Thoracic aorta (tissue), 2 donors: ENCODE measurements around the gene NOL4L. TPM values are rescaled to one million over a fixed set of nuclear protein-coding genes. Genes with fewer than 3 reads are reported as not detected.

Source experiments
- ATAC-seq: fragments of 150-250 bp; one replicate; pipeline ENCODE4 v1.8.0; 2017; ENCODE audit warnings: low read depth; ENCODE audit not compliant: insufficient number of reproducible peaks, low FRiP score
- DNase-seq: peaks from one replicate; pipeline ENCODE4 v3.0.0-alpha.2; 2020; ENCODE audit warnings: low spot score
- H3K27ac ChIP-seq, 2 donors: fragments of 200-600 bp; sonication (generic); 1 replicate in 1 of 2; 2 replicates in 1 of 2; pipeline ENCODE4 v1.5.1; 2016; ENCODE audit warnings: mild to moderate bottlenecking in 2 of 2, moderate library complexity in 2 of 2
- H3K27me3 ChIP-seq: fragments of 200-600 bp; sonication (generic); replicated peaks from 2 replicates; pipeline ENCODE4 v1.6.0; 2016; ENCODE audit warnings: mild to moderate bottlenecking; ENCODE audit not compliant: insufficient read depth
- H3K36me3 ChIP-seq: fragments of 200-600 bp; sonication (generic); one replicate; pipeline ENCODE4 v1.5.1; 2016
- H3K4me1 ChIP-seq, 2 donors: fragments of 200-600 bp; sonication (generic); 1 replicate in 1 of 2; 2 replicates in 1 of 2; pipeline versions ENCODE4 v1.5.1 to v1.6.0; 2016; ENCODE audit warnings: low read depth in 2 of 2, mild to moderate bottlenecking in 1 of 2; ENCODE audit not compliant: control insufficient read depth in 1 of 2
- H3K4me3 ChIP-seq: fragments of 200-600 bp; sonication (generic); 2 replicates; pipeline ENCODE4 v1.5.1; 2016; ENCODE audit warnings: mild to moderate bottlenecking
- H3K9me3 ChIP-seq: fragments of 200-600 bp; sonication (generic); 2 replicates; pipeline ENCODE4 v1.5.1; 2016
- total RNA-seq, 2 donors: library from RNA; depleted of rRNA; stranded (reverse); fragments of >200 nt; gene quantifications; one replicate each; pipeline versions ENCODE4 v1.1.0 to v1.2.3, GENCODE V29; 2016
- TF ChIP-seq, protein P1 (sequence below): fragments of 200-600 bp; sonication (generic); IDR thresholded peaks from one replicate; pipeline ENCODE4 v1.5.1; 2019; ENCODE audit warnings: antibody characterized with exemption

The NOL4L gene
- total RNA-seq, 2 donors from 2014 or later: 17.5 to 23.7 TPM

DNA sequence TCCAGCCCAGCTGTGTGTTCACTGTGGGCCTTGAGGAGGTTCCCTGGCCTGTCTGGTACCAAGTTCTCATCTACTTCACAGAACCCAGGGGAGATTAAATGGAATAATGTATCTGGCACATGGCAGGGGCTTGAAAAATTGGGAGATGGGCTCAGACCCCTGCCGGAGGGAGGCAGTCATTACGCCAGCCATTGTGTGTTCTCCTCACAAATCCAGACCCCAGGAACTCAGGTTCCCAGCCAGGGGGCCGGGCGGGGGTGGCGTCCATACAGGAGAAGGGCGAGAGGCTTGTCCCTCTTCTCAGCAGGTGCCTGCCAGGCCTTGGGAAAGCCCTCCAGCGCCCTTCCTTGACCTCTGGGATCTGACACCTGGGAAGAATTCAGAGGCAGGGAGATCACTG lies 8.1 kb downstream of the NOL4L start:
- ATAC-seq (no peak), DNase-seq (no peak)
- TF ChIP-seq, protein P1, sequence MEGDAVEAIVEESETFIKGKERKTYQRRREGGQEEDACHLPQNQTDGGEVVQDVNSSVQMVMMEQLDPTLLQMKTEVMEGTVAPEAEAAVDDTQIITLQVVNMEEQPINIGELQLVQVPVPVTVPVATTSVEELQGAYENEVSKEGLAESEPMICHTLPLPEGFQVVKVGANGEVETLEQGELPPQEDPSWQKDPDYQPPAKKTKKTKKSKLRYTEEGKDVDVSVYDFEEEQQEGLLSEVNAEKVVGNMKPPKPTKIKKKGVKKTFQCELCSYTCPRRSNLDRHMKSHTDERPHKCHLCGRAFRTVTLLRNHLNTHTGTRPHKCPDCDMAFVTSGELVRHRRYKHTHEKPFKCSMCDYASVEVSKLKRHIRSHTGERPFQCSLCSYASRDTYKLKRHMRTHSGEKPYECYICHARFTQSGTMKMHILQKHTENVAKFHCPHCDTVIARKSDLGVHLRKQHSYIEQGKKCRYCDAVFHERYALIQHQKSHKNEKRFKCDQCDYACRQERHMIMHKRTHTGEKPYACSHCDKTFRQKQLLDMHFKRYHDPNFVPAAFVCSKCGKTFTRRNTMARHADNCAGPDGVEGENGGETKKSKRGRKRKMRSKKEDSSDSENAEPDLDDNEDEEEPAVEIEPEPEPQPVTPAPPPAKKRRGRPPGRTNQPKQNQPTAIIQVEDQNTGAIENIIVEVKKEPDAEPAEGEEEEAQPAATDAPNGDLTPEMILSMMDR: no peak
- H3K27ac ChIP-seq: no peak overlapping the region
- no peaks in the 10 kb centered on the region for H3K36me3 ChIP-seq
- no peaks in the 10 kb centered on the region for H3K27me3 ChIP-seq
- H3K9me3 ChIP-seq: no peaks in the 10 kb centered on the region
- H3K4me3 ChIP-seq: no peak overlapping the region
- H3K4me1 ChIP-seq: no peaks in the 10 kb centered on the region

DNA sequence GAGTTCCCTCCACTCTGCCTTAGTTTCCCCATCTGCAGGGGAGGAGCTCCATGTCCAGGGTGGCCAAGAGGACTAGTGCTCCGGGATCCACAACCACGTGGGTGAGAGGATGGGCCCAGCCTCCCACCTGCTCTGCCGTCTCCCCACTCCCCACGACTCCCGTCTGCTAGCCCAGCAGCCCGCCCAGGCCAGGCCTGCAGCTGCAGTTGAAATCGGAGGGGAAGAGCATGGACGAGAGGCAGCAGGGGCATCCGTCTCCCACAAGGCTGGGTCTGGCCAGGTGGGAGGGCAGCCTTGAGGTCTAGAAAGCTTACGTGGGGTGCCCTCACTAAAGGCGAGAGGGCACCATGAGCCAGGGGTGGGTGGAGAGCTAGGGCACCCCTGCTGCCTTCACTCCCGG lies 8.6 kb downstream of the NOL4L start:
- Histone ChIP-seq H3K9me3 (no peaks in the 10 kb centered on the region), H3K4me1 (no peaks in the 10 kb centered on the region), H3K27me3 (no peaks in the 10 kb centered on the region), H3K36me3 (no peaks in the 10 kb centered on the region), H3K4me3 (no peak overlapping the region), H3K27ac (no peak overlapping the region)
- ATAC-seq (no peak), DNase-seq (no peak)
- TF ChIP-seq, protein P1: no peak

DNA sequence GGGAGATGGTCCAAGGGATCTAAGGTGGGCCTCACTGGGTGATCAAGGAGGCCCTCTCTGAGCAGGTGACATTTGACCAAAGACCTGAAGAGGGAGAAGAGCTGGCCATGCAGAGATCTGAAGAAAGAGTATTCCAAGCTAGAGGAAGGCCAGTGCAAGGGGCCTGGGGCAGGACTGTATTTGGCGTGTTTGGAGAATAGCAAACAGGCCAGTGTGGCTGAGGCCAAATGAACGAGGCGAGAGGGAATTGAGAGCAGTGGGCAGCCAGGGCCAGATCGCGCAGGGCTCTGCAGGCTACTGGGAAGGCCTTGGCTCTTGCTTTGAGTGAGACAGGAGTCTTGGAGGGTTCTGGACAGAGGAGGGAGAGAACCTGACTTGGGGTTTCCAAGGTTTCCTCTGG lies 9.3 kb downstream of the NOL4L start:
- H3K27ac ChIP-seq: no peak overlapping the region
- H3K4me1 ChIP-seq: no peaks in the 10 kb centered on the region
- TF ChIP-seq, protein P1: no peak
- no peaks in the 10 kb centered on the region for H3K27me3 ChIP-seq
- ATAC-seq (no peak), DNase-seq (no peak)
- no peak overlapping the region for H3K4me3 ChIP-seq
- H3K36me3 ChIP-seq: no peaks in the 10 kb centered on the region
- H3K9me3 ChIP-seq: no peaks in the 10 kb centered on the region

DNA sequence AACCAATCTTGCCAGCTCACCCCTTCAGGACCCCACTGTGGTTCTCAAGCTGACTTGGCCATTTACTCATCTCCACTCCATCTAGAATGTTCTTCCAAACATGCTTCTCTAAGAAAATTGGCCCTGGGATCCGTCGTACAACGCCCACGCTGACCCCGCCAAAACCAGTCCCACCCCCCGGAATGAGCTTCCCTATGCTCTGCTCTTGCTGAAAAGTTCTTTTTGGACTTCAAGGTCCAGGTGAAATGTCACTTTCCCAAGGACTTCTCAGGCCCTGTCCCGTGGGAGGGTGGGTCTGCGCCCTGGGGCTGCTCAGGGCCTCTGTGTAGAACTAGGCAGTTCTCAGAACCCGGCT lies 9.9 kb downstream of the NOL4L start:
- Histone ChIP-seq H3K9me3 (no peaks in the 10 kb centered on the region), H3K4me1 (no peaks in the 10 kb centered on the region), H3K4me3 (no peak overlapping the region), H3K27ac (no peak overlapping the region), H3K36me3 (no peaks in the 10 kb centered on the region), H3K27me3 (no peaks in the 10 kb centered on the region)
- ATAC-seq (no peak), DNase-seq (no peak)
- TF ChIP-seq, protein P1: no peak

DNA sequence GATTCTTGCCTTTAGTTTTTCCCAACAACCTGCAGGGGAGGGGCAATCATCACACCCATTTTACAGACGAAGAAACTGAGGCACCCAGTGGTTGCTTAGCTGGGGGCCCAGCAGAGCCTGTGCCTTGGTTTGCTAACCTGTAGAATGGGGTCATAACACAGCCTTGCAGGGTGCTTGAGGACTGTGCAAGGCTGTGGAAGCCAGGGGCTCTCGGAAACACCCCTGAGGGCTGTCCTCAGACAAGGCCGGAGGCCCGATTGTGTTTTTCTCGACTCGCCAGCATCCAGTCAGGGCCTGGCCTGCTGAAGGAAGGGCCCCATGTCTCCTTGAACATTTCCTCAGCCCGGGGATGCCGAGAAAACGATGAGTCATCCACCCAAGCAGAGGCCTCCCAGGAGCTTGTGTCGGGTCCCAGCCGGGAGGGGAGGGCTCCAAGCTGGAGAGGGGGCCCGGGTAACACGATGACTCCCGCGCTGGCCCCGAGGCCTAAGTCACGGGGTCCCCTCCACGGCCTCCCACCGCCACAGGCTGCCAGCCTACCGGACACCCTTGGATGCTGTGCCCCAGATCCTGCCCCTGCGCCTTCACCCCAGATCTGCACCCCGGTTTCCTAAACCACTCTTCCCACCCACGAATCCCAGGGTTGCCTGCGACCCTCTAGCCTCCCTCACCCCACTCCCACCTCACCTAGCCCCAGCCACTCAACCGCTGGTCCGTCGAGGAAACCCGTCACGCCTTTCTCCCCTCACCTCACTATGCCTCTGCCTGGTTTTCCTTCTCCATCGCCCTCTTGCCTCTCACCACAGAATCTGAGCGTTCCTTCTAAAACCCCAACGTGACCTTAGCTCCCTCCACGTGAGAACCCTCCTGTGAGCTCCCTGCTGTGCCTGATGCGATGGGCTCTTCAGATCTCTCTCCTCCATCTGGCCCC lies 10.6 kb downstream of the NOL4L start:
- H3K9me3 ChIP-seq: no peaks in the 10 kb centered on the region
- no peaks in the 10 kb centered on the region for H3K4me1 ChIP-seq
- ATAC-seq (no peak), DNase-seq (no peak)
- no peak overlapping the region for H3K27ac ChIP-seq
- TF ChIP-seq, protein P1: no peak
- no peaks in the 10 kb centered on the region for H3K27me3 ChIP-seq
- no peak overlapping the region for H3K4me3 ChIP-seq
- no peaks in the 10 kb centered on the region for H3K36me3 ChIP-seq
